T-helper 2 cell treated with Interferon-gamma antibody and Interleukin-4, amounts not matched to agents 100 ng/mL and 5 ng/mL, for 36 hours (primary cell): ENCODE results near the gene CLTB. TPM values are rescaled to one million over a fixed set of nuclear protein-coding genes. Genes with fewer than 3 reads are reported as not detected.
"Not testable (repeated sequence)": the region's sequence is repeated elsewhere in the genome, so short reads cannot be mapped to it uniquely, and the experiment has no call there.

Source experiments
- intact Hi-C: fragments of 100-400 bp; cut with micrococcal nuclease; formaldehyde crosslinking; loops from one replicate; pipeline ENCODE4 v1.15.1; 2023
- total RNA-seq: library from RNA; stranded (reverse); gene quantifications from 2 replicates; pipeline ENCODE4 v1.2.3, GENCODE V29; 2022

Gene CLTB
- total RNA-seq, 1 donor from 2014 or later: 71.9 TPM

GRCh38 chr5:176429972-176430371 is 13.6 kb upstream of the CLTB start:
- intact Hi-C loops: no loop called here

GRCh38 chr5:176427971-176428370 is 11.6 kb upstream of the CLTB start:
- intact Hi-C loops: no loop called here

- intact Hi-C loops: no loop called here
These were observed 10.5 kb upstream of the CLTB start for GRCh38 chr5:176426876-176427275.

- intact Hi-C loops: no loop called here
These were observed 9.5 kb upstream of the CLTB start for GRCh38 chr5:176425791-176426190.

- intact Hi-C loops: no loop called here
These were observed 8.8 kb upstream of the CLTB start for GRCh38 chr5:176425138-176425537.

GRCh38 chr5:176424181-176424580 is 7.8 kb upstream of the CLTB start:
- intact Hi-C loops: no loop called here

GRCh38 chr5:176420972-176421544 is 4.7 kb upstream of the CLTB start:
- intact Hi-C loops: no loop called here

- intact Hi-C loops: no loop called here
These were observed 3.7 kb upstream of the CLTB start for GRCh38 chr5:176420086-176420485.

GRCh38 chr5:176418251-176418650 is 1.9 kb upstream of the CLTB start:
- intact Hi-C loops: loop anchor here (5.0 kb wide), 1 partner anchor 154 kb away; no protein-coding TSS in a partner anchor

- intact Hi-C loops: loop anchor here (1.0 to 5.0 kb wide), 7 partner anchors 28 to 230 kb away; partner anchors contain the start of genes FAF2, RNF44 and TSPAN17
These were observed 626 bp upstream of the CLTB start for GRCh38 chr5:176416965-176417364.

GRCh38 chr5:176415240-176415951 is 943 bp downstream of the CLTB start:
- intact Hi-C loops: loop anchor here (5.0 kb wide), 1 partner anchor 157 kb away; no protein-coding TSS in a partner anchor

GRCh38 chr5:176414704-176415103 is 1.6 kb downstream of the CLTB start:
- intact Hi-C loops: loop anchor here (5.0 kb wide), 1 partner anchor 158 kb away; no protein-coding TSS in a partner anchor

GRCh38 chr5:176413709-176414191 is 2.6 kb downstream of the CLTB start:
- intact Hi-C loops: no loop called here

GRCh38 chr5:176413255-176413565 is 3.1 kb downstream of the CLTB start:
- intact Hi-C loops: no loop called here

GRCh38 chr5:176412517-176413254 is 3.7 kb downstream of the CLTB start:
- intact Hi-C loops: no loop called here

- intact Hi-C loops: no loop called here
These were observed 5.7 kb downstream of the CLTB start for GRCh38 chr5:176410486-176411180.

- intact Hi-C loops: no loop called here
These were observed 6.6 kb downstream of the CLTB start for GRCh38 chr5:176409765-176410164.

- intact Hi-C loops: no loop called here
These were observed 7.7 kb downstream of the CLTB start for GRCh38 chr5:176408590-176408989.

- intact Hi-C loops: not testable (repeated sequence)
These were observed 8.1 kb downstream of the CLTB start for GRCh38 chr5:176408252-176408573.

- intact Hi-C loops: no loop called here
These were observed 8.7 kb downstream of the CLTB start for GRCh38 chr5:176407456-176408251.
